NCI-H128 (cell line): Measurements from ENCODE around the gene PCDHGA6.
"Not testable (repeated sequence)": the region's sequence is repeated elsewhere in the genome, so short reads cannot be mapped to it uniquely, and the experiment has no call there.

Experiments
- DNase-seq: peaks from one replicate; lab custom pipeline; 2025; ENCODE audit not compliant: unreplicated experiment; lab: John Stamatoyannopoulos, UW

PCDHGA6 gene

GRCh38 chr5:141373673-141374317, at the start of gene PCDHGA6:
PCDHGA6 (plus strand) TSS chr5:141373891; CDS start chr5:141374084, 193 bp downstream.
- no peak for DNase-seq

GRCh38 chr5:141326088-141326854, 47.4 kb upstream of the PCDHGA6 start:
- DNase-seq: no peak

DNA sequence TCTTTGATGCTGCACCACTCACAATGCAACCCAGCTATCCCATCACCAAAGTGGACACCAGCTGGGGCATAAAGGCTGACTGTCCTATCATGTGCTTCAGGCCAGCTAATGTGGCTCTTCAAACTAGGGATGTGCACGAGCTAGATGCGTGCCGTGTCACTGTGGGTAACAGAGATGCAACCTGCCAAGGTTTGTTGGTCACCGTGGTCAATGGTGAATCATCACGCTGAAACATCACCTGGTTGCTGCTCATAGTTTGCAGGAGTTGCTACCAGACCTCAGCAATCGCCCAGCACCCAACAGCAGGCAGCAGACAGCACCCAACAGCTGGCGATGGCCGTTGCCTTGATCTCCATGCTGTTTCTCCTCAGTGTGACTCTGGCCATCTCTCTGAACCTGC, 45.5 kb upstream of the PCDHGA6 start:
- no peak for DNase-seq

- DNase-seq: no peak
Measured at GRCh38 chr5:141330299-141331080, 43.2 kb upstream of the PCDHGA6 start, which contains the start of gene PCDHGA1. PCDHGA1 (plus strand) TSS chr5:141330514.

- not testable (repeated sequence) for DNase-seq
Measured at GRCh38 chr5:141332571-141332970, 41.1 kb upstream of the PCDHGA6 start.

GRCh38 chr5:141338538-141339306, 35.0 kb upstream of the PCDHGA6 start, which contains the start of gene PCDHGA2:
PCDHGA2 (plus strand) TSS chr5:141338760.
- DNase-seq: no peak

GRCh38 chr5:141340781-141341354, 32.8 kb upstream of the PCDHGA6 start:
- not testable (repeated sequence) for DNase-seq

- DNase-seq: no peak
Measured at GRCh38 chr5:141342773-141343172, 30.9 kb upstream of the PCDHGA6 start.

DNA sequence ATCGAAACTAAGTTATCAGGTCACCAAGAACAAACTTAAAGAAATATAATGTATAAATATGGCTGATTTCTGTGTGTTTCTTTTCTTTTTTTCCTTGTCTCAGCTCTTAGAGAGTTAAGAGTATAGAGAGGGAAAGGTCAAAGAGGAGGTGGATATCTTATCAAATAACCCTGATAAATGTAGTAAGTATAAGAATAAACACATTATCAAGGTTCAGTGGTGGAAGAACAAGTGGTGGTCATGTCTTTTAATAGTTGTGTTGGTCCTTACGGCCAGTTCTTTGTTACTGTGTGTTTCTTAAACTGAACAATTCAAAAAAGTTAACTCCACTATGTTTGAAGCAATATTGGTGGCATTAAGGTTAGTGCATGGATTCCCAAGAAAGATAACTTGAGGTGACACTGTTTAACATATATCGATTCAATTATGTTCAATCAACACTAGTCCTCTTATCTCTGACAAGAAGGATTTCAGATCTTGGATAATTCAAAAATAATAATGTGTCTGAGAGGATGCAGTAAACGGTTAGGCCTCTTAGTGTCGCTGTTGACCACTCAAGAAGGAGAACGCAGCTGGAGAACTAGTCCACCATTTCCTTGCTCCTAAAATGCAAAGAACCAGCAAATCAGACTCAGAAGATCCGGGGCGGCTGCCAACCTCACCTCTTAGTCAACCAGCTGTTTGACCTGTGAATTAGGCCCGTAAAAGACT, 30.3 kb upstream of the PCDHGA6 start, which contains the start of gene PCDHGA3:
Gene PCDHGA3, plus strand, starts transcription at position 588 of the 711 bp plus-strand sequence. CDS start 205 bp downstream, outside the sequence.
- no peak for DNase-seq

GRCh38 chr5:141343953-141344463, 29.7 kb upstream of the PCDHGA6 start:
- no peak for DNase-seq

DNA sequence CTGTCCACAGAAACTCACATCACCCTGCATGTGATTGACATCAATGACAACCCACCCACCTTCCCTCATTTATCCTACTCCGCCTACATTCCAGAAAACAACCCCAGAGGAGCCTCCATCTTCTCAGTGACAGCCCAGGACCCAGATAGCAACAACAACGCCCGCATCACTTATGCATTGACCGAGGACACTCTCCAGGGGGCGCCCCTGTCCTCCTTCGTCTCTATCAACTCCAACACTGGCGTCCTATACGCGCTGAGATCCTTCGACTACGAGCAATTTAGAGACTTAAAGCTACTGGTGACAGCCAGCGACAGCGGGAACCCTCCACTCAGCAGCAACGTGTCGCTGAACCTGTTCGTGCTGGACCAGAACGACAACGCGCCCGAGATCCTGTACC, 28.4 kb upstream of the PCDHGA6 start:
- no peak for DNase-seq

- DNase-seq: not testable (repeated sequence)
Measured at GRCh38 chr5:141346017-141346416, 27.7 kb upstream of the PCDHGA6 start.

GRCh38 chr5:141349917-141350619, 23.6 kb upstream of the PCDHGA6 start, which contains the start of gene PCDHGB1:
PCDHGB1 (plus strand) TSS chr5:141350099; CDS start chr5:141350261, 162 bp downstream.
- no peak for DNase-seq

DNA sequence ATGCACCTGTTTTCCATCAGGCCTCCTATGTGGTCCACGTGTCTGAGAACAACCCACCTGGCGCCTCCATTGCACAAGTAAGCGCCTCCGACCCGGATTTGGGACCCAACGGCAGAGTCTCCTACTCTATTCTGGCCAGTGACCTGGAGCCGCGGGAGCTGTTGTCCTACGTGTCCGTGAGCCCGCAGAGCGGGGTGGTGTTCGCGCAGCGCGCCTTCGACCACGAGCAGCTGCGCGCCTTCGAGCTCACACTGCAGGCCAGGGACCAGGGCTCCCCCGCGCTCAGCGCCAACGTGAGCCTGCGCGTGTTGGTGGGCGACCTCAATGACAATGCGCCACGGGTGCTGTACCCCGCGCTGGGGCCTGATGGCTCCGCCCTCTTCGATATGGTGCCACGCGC, 22.1 kb upstream of the PCDHGA6 start:
- no peak for DNase-seq

- no peak for DNase-seq
Measured at GRCh38 chr5:141354900-141355469, 18.7 kb upstream of the PCDHGA6 start, which contains the start of gene PCDHGA4. PCDHGA4 (plus strand) TSS chr5:141355021; CDS start chr5:141355108, 87 bp downstream.

- DNase-seq: no peak
Measured at GRCh38 chr5:141355641-141356040, 18.1 kb upstream of the PCDHGA6 start.

GRCh38 chr5:141356133-141356532, 17.6 kb upstream of the PCDHGA6 start:
- DNase-seq: no peak

- no peak for DNase-seq
Measured at GRCh38 chr5:141356950-141357349, 16.7 kb upstream of the PCDHGA6 start.
